ENCODE results near the gene PNMA3.
"Not testable (repeated sequence)": the region's sequence is repeated elsewhere in the genome, so short reads cannot be mapped to it uniquely, and the experiment has no call there.

The PNMA3 gene

DNA sequence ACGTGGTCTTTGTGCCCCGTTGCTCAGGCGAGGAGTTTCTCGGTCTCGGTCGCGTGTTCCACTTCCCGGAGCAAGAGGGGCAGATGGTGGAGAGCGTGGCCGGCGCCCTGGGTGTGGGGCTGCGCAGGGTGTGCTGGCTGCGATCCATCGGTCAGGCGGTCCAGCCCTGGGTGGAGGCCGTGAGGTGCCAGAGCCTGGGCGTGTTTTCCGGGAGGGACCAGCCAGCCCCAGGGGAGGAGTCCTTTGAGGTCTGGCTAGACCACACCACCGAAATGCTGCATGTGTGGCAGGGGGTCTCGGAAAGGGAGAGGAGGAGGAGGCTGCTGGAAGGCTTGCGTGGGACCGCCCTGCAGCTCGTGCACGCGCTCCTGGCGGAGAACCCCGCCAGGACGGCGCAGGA lies 17.1 kb downstream of the PNMA3 start:
- in situ Hi-C loops (cut with MboI; ENCODE audit: low sequenced_read_pairs): not testable (repeated sequence)

DNA sequence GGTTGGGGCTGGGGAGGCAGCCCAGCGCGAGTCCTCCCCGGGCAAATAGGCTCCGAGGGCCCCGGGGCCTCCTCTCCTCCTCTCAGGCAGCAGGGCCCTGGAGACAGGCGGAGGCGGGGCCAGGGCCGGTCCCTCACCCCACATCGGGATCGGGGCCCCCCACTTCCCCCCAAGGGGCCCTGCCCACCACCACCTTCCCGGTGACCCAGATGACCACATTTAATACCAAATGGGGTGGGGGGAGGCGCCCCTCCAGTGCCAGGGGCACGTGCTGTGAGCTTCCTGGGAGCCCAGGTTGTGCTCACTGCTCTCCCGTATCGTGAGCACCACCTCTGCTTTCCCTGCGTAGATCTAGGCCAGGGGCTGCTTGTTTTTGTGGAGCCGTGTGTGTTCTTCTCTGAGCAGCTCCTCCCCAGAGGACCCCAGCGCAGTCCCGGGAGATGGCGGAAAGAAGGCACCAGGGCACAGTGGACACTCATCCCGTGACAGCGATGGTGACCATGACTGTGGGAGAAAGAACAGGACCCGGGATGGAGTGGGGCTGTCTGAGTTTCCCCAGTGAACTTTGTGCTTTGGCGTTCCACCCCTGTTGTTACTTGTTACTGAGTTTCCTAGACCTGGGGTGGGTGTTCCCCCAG lies 18.1 kb downstream of the PNMA3 start:
- in situ Hi-C loops (cut with MboI; ENCODE audit: low sequenced_read_pairs): no loop called here

DNA sequence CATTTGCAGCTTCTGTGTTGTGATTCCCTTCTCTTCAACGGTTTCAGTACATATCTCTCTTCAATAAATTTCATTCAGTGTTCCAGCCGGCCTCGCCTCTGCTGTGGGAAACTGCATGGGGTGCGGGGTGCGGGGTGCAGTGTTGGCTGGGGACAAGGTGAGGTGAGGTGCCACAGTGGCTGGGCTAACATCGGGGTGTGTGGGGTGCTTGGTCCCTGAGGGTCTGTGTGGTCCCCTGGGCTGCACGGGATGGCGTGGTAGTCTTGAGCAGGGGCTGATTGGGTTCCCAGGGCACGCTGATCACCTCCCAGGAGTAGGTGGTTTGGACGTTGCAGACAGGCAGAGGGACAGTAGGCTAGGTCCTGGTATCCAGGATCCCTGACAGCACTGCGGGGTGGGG lies 18.7 kb downstream of the PNMA3 start:
- in situ Hi-C loops (cut with MboI; ENCODE audit: low sequenced_read_pairs): no loop called here

DNA sequence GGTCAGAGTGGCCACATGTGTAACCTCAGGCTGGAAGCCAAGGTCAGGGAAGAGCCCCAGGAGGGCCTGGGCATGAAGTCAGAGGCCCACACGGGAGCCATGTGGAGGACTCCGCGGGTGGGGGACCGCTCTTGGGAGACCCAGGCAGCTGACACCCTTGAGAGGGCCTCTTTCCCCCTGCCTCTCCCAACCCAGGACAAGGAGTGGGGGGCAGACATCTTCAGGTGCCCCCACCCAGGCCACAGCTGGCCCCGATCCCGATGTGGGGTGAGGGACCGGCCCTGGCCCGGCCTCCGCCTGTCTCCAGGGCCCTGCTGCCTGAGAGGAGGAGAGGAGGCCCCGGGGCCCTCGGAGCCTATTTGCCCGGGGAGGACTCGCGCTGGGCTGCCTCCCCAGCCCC lies 19.1 kb downstream of the PNMA3 start:
- in situ Hi-C loops (cut with MboI; ENCODE audit: low sequenced_read_pairs): no loop called here

DNA sequence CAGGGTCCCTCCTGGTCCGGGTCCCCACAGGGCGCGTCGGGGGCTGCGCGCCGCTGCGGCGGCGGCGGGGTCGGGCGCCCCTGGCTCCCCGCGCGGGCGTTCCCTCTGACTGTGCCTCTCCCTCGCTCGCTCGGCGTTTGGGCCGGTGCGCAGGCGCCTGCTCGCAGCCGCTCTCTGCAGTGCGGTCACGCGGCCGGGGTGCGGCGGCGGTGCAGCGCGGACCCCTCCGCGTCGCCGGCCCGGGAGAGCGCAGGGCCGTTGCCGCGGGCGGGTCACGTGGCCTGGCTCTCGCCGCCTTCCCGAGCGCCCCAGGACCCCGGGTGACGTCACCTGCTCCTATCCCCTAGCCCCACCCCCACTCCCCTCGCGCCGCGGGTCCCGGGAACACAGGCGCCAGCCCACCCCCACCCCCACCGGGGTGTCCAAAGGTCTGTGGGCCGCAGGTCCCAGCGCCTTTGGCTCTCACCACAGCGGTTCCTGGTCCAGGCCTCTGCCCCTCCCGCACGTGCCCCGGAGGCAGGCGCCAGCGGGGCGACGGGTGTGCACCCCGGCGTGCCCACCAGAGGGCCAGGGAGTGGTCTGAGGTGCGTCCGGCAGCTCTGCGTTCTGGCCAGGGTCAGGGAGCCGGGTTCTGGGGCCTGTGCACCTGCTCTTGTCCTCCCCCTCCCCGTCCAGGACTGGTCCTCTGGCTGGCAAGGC lies 21.3 kb downstream of the PNMA3 start:
- in situ Hi-C loops (cut with MboI; ENCODE audit: low sequenced_read_pairs): not testable (repeated sequence)

DNA sequence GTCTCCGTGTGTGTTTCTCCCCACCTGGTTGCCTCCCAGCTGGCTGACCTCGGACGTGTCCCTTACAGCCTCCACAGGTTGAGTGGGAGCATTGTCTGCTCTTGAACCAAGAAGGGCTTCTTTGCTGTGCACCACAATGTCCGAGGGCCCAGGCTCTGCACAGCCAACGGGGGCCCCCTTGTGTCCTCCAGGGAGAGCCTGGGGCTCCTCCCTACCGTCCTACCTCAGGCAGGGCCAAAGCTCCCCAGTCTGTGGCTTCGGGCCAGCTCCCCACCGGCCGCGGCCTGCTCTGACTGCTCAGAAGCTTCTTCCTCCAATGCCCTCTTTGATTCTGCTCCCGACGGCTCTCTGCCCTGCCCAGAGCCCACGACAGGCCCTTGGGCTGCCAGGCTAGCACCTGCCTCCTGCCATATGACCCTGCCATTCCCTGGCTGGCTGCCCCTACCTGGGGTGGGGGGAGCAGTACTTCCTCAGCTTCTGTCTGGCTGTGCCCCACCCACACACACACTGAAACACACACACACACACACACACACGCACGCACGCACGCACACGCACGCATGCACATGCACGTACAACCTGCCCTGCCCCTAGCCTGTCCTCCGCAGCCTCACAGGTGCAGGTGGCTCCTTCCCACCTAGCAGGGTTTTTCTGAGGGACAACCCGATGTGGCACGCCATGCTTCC lies 27.1 kb downstream of the PNMA3 start:
- in situ Hi-C loops (cut with MboI; ENCODE audit: low sequenced_read_pairs): not testable (repeated sequence)

DNA sequence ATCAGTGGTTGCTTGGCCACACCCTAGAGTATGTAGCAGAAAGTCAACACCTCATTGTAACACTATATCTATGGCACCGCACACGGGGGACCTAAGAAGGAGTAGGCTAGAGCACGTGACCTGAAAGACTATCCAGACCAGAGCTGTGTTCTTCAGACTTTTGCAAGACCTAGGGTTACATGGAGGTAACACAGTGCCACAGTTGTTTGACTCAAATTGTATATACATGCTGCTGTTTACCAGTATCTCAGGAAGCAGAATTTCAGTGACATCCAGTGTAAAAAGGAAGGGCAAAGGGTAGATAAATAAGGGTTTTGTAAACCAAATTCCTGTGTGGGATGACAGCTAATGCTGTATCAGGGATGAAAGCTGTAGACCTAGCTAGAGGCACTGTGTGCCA lies 46.1 kb downstream of the PNMA3 start:
- in situ Hi-C loops (cut with MboI; ENCODE audit: low sequenced_read_pairs): no loop called here

DNA sequence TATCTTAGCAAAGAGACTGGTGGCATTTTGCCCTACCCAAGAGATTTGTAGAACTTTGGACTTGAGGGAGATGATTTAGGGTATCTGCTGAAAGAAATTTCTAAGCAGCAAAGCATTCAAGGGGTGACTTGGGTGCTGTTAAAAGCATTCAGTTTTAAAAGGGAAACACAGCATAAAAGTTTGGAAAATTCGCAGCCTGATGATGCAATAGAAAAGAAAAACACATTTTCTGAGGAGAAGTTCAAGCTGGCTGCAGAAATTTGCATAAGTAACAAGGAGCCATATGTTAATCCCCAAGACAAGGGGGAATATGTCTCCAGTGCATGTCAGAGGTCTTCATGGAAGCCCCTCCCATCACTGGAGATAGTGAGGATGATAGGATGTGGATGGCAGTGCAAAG lies 48.7 kb downstream of the PNMA3 start:
- in situ Hi-C loops (cut with MboI; ENCODE audit: low sequenced_read_pairs): not testable (repeated sequence)

DNA sequence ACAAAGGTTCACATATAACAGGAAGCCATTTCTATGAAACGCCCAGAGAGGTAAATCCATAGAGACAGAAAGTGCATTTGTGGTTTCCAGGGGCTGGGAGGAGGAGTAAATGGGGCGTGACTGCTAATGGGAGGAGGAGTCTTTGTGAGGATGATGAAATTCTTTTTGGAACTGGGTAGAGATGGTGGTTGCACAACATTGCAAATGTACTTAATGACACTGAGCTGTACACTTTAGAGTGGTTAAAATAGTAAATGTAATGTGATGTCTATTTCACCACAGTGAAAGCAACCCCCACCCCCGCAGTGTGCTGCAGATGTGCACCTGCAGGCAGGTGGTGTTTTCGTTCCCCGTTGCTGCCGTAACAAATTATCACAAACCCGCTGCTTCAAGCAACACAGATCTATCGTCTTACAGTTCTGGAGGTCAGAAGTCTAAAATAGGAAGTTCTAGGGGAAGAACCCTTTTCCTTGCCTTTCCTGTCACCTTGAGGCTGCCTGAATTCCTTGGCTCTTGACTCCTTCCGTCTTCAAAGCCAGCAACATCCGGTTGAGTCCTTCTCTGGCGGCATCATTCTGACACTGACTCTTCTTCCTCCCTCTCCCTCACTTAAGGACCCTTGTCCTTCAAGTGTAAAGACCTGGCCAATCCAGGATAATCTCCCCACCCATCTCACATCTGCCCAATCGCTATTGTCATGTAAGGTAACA lies 50.0 kb downstream of the PNMA3 start:
- in situ Hi-C loops (cut with MboI; ENCODE audit: low sequenced_read_pairs): not testable (repeated sequence)
